Stimulated activated CD8-positive, alpha-beta memory T cell treated with anti-CD3 and anti-CD28 coated beads, Interleukin-15, amount 100 ng/mL, for 4 hours (primary cell): ENCODE results near the gene UTF1.

Source experiments
- DNase-seq, 2 donors: peaks; one replicate each; pipeline ENCODE4 v3.0.0-alpha.2; 2020; ENCODE audit warnings: low read depth in 2 of 2

The UTF1 gene

DNA sequence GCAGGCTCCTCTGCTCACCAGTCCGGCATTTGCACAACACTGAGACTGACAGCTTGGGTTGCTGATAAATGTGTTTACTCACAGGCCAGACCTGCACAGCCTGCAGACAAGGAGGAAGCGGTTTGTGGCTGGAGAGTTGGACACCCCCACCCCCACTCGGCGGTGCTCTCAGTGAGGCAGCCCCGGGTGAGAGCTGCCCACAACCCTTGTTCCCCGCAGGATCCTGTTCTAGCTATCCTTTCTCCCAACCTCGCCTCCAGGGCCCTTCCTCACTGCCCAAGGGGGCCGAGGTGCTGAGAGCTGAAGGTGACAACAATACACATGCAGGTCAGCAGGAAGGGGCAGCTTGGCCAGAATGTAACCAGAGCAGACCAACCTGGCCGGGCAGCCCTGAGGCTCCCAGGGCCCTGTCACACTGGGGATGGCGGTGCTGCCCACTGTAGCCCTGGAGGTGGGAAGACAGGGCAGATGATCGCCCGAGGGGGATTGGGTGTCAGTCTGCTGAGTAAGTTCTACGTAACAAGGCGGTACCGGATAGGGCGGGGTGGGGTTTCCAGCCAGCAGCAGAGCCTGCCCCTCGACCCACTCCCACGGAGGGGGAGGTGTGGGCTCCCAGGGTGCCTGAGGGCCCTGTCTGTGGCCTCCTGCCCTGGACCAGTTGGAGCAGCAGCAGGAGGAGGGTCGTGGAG is 48.7 kb downstream of the UTF1 start:
- DNase-seq, result peak; percentile 34 to 50

DNA sequence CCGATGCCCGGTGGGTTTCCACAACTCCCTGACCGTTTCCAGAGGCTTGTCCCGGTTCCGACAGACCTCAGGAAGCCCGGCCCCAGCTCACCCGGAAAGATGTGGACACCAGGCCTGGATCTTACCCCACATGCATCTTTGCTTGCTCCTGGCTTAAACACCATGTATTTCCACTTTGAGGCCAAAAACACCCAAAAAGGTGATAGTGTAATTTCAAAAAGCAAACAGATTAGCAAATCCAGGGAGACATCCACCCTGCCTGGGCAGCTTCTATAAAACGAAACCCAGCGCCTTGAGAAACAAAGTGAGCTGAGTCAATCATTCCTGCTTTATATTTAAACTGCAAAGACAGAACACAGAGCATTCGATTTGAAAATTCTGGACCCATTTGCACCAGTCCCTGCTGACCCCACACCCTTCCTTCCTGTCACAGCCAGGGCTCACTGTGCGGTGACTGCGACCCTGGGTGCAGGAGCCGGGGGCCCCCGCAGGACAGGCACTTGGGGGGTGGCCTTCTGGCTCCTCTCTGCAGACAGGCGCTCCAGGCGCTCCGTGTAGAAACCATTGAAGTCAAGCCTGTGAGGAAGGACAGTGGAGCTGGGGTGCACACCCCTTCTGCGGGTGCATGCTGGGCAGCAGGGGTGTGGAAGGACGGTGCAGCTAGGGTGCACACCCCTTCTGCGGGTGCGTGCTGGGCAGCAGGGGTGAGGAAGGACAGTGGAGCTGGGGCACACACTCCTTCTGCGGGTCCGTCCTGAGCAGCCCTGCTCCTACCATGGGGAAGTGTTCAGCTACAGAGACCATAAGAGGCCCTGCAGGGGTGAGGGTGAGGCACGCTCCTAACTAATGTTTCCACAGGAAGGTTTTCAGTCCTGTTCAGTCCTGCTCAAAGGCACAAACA is 49.6 kb downstream of the UTF1 start:
- DNase-seq, result no peak

DNA sequence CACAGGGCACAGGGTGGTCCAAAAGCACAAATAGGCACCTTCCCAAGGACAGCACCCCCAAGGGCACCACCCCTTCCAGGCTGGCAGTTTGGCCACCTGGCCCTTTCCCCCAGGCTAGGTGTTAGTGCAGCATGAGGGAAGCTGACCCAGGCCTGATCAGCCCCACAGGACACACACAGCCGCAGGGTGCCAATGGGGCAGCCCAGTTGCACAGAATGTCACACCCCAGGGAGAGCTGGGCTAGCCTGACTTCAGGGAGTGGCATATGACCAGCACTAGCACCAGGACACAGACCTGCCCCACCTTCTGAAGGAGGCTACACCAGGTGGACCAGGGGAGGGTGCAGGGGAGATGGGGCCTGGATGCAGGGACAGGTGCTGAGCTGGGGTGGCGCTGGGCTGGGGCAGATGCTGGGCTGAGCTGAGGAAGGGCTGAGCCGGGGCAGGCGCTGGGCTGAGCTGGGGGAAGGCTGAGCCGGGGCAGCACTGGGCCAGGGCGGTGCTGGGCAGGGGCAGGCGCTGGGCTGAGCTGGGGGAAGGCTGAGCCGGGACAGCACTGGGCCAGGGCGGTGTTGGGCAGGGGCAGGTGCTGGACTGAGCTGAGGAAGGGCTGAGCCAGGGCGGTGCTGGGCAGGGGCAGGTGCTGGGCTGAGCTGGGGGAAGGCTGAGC is 50.5 kb downstream of the UTF1 start:
- no peak for DNase-seq

DNA sequence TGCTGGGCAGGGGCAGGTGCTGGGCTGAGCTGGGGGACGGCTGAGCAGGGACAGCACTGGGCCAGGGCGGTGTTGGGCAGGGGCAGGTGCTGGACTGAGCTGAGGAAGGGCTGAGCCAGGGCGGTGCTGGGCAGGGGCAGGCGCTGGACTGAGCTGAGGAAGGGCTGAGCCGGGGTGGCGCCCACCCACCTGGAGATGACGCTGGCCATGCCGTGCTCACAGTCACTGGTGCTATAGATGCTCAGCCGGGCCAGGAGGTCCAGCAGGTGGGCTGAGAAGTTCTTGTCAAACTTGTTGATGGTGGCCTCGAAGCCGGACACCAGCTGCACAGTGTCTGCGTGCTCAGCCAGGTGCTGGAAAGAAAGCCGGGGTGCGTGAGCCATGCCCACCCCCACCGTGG is 51.1 kb downstream of the UTF1 start:
- no peak for DNase-seq
